ENCODE data around the gene SPTLC3.

DNA sequence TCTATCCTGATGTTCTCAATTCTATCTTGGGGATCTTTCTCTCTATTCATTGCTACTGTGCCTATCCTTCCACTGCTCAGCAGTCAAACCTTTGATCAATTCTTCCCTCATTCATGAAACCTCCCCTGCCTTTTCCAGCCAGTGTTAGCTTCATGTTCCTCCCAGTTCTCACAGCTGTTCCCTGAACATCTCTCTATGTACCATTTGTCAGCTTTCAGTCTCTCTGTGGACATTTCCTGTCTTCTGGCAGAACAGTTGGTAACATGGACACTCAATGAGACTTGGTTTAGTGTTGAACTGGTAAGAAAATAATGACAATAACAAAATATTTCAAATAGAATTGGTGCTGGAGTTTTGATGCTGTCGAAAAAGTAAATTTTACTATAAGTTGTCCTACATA, 26.2 kb downstream of the SPTLC3 start:
- TF ChIP-seq POLR2A (IDR thresholded peaks at IDR 0.05), result no peak
- TF ChIP-seq, protein P1, sequence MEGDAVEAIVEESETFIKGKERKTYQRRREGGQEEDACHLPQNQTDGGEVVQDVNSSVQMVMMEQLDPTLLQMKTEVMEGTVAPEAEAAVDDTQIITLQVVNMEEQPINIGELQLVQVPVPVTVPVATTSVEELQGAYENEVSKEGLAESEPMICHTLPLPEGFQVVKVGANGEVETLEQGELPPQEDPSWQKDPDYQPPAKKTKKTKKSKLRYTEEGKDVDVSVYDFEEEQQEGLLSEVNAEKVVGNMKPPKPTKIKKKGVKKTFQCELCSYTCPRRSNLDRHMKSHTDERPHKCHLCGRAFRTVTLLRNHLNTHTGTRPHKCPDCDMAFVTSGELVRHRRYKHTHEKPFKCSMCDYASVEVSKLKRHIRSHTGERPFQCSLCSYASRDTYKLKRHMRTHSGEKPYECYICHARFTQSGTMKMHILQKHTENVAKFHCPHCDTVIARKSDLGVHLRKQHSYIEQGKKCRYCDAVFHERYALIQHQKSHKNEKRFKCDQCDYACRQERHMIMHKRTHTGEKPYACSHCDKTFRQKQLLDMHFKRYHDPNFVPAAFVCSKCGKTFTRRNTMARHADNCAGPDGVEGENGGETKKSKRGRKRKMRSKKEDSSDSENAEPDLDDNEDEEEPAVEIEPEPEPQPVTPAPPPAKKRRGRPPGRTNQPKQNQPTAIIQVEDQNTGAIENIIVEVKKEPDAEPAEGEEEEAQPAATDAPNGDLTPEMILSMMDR (IDR thresholded peaks at IDR 0.05), result no peak
- TF ChIP-seq POLR2AphosphoS5 (IDR thresholded peaks at IDR 0.05), result no peak
- TF ChIP-seq EP300 (IDR thresholded peaks at IDR 0.05), result no peak
